ENCODE measurements around the gene ETV6.

- no peak for TF ChIP-seq CTCF (IDR thresholded peaks at IDR 0.05)
- peak in 1 of 3 donors; percentile 10 for TF ChIP-seq POLR2AphosphoS5 (IDR thresholded peaks at IDR 0.05)
- TF ChIP-seq POLR2A (IDR thresholded peaks at IDR 0.05) = no peak
Measured at GRCh38 chr12:11663130-11663529, 13.7 kb downstream of the ETV6 start.
